Stimulated activated CD8-positive, alpha-beta memory T cell treated with anti-CD3 and anti-CD28 coated beads, Interleukin-12 subunit alpha, Interleukin-12 subunit beta, amount 100 ng/mL, for 24 hours (primary cell): ENCODE measurements around the gene CELSR1.

Source experiments
- DNase-seq: peaks from one replicate; pipeline ENCODE4 v3.0.0-alpha.2; 2020; ENCODE audit errors: extremely low read depth

The CELSR1 gene

DNA sequence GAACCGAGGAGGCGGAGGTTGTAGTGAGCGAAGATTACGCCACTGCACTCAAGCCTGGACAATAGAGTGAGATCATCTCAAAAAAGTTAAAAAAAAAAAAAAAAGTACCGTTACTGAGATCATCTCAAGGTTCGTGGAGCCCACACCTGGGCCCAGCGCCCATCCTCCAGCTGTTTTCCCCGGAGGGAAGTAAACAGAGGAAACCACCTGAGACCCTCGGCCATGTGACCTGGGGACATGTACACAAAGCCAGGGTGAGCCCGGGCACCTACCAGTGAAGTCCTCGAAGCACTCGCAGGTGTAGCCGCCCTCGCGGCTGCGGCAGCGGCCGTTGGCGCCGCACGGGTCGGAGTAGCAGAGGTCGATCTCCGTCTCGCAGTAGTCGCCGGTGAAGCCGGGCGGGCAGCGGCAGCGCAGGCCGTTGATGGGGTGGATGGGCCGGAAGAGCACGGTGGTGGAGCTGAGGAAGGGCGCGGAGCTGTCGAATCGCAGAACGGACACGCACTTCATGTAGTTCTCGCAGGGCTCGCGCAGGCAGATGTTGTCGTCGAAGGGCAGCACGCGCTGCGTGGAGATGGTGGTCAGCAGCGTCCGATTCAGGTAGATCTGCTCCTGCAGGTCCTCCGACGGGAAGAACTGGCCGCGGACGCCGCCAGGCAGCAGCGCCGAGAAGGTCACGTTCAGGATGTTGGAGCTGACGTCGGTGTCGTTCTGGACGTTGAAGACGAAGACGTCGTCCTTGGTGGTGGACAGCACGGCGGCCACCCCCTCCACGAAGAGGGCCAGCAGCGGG lies 73.8 kb downstream of the CELSR1 start:
- no peak for DNase-seq

DNA sequence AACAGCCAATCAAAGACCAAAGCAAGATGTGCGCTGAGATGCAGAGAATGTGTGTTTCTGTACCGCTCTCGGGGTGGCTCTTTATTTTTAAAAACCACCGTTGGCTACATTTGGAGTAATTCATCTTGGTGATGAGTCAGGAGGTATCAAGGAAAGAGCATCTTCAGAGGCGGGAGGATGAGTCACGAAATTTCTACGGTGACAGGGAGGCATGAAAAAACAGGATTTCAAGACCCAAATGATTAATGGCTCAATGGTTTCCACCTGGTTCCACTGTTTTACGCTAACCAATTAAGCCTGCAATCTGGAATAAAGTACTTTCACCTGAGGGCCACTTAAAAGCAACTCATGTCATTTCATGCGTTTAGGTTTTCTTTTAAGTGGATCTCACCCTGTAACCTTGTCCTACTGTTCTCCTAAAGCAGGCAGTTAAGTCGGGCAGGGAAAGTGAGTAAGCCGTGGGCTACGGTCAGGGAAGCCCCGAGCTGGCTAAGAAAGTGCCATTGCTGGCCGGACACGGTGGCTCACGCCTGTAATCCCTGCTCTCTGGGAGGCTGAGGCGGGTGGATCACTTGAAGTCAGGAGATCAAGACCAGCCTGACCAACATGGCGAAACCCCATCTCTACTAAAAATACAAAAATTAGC lies 74.6 kb downstream of the CELSR1 start:
- DNase-seq, result no peak

DNA sequence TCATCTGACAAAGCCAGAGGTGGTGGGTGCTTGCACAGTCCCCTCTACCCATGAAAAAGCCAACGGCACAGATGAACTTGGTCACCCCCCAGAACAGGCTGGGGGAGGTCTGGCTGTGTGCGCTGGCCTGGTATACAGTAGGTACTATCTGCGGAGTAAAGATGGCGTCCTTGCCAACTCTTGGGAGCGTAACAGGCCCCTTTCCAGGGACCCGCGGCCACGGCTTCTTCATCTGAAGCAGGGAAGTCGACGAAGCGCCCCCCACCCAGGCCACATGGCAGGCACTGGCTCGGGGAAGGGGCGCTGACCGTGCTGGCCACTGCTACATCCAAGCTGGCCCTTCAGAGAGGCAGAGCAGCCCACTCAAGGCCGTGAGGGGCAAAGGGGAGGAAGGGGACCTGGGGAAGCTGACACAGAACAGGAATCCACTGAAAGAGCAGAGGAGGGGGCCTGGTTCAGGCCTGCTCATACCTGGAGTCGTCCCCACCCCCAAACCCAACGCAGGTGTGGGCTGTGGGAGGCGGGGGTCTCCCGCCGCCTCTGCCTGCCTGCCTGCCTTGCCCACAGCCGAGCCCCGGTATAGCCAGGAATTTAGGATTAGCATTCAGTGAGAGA lies 75.7 kb downstream of the CELSR1 start:
- DNase-seq, result no peak

DNA sequence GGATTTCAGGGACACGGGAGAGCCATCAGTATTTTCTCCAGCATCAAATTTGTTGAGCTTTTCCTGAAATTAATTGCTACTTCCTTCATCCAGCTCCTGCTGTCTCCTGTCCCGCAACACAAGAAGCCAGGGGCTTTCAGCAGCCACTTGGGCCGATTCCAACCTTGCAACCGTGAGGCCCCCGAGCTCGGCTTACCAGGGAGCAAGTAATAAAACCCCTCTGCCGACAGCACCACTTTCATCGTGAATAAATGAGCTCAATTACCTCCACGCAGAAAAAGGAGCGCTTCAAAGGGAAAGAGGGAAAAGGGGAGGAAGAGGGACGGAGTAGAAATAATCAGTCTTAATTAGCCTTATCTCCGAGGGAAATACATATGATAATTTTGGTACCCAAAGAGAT lies 76.6 kb downstream of the CELSR1 start:
- DNase-seq, result no peak

DNA sequence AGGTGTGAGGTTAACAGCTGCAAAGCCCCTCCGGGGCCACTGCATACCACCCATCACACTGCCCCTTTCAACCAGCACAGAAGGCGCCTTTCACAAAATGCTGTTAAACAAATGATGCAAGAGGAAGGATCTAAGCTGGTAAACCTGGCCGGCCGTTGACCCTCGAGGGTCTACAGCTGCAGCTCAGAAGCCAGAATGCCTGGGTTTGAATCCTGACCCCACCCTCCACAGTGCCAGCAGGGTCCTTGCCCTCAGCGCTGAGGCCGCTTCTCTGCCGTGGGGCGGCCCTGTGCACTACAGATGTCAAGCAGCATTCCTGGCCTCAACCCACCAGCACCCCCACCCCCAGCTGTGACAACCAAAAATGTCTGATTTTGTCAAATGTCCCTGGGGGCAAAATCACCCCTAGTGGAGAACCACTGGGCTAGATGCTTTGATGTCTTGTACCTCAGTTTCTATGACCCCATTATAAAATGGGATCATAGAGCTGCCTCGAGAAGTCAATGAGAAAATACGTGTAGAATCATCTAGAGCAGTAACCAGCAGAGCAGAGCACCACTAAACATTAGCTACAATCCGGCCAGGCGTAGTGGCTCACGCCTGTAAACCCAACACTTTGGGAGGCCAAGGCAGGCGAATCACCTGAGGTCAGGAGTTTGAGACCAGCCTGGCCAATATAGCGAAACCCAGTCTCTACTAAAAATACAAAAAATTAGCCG lies 77.9 kb downstream of the CELSR1 start:
- DNase-seq, result no peak

DNA sequence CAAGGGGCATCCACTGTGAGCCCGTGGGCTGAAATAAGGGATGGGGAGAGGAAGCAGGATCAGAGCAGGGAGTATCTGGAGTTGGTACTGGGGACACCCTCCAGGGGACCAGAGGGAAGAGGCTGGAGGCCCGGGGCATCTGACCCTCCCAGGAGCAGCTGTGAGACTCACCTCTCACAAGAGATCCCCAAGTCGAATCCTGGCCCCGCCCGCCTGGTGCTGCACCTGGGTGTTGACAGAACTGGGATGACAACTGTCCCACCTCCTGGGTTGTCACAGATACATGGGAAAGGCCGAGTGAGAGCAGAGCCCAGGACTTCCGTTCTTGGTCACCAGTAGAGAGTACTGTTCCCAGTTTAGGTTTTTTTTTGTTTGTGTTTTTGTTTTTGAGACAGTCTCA lies 78.9 kb downstream of the CELSR1 start:
- DNase-seq, result no peak

DNA sequence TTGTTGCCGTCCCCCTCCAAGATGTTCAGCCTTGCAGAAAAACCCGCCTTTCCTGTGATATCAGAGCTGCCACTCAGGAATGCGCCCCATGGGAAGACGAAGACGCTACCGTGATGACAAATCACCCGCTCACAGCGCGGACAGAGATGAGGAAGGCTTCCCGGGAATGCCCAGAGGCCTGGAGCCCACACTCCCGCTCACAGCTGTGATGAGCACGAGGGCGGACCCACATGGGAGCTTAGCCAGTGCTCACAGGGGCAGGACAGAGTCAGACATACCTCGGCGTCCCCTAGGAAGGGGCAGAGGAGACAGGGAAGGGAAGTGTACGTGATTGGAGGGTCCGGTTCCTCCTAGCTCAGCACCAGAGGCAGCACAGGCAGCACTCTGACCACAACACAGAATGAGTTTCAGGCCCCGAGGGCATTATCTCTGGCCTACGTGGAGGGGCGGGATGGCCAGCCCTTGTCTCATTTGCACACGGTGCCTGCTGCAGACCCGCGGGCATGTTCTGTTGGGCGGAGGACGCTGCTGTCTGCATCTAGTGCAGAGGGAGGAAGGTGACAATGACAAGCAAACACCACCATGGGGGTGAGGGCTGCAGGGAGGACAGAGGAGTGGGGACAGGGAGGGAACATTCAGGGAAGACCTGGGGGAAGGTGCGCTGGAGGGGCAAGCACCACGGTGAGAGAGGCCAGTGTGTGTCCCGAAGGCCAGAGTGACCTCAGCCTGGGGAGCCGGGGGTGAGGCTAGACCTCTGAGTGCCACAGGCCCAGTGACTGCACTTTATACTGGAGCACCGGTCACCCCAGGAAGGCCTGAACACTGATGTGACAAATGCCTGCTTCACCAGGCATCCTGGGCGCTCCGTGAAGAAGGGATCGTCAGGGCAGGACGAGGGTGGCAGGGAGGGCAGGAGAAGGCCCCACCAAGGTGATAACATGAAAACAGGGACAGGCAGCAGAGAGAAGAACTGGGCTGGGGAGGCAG lies 79.6 kb downstream of the CELSR1 start:
- DNase-seq, result no peak

DNA sequence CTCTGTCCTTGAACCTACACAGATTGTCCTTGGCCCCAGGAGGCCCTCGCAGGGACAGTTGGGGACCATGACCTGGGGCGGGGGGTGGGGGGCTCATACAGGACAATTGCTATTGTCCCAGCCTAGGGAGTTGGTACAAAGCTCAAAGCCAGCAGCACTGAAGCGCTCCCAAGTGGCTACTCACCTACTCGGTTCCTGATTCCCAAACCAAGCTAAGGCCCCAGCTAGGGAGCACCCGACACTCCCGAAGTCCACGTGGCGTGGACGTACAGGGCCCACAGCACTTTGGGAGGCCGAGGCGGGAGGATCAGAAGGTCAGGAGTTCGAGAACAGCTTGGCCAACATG lies 80.6 kb downstream of the CELSR1 start:
- no peak for DNase-seq

DNA sequence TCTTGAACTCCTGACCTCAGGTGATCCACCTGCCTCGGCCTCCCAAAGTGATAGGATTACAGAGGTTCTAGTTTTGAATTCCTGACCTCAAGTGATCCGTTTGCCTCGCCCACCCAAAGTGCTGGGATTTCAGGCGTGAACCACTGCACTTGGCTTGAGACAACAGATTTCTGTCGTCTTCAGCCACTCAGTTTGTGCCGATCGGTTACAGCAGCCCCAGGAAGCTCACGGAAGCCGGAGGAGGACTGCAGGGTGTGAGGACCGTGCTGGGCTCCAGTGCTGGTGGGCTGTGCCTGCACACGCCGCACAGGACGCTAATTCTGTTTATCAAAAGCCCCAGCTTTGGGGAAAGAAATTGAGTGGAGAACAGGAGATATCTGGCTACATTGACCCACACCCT lies 82.0 kb downstream of the CELSR1 start:
- no peak for DNase-seq

DNA sequence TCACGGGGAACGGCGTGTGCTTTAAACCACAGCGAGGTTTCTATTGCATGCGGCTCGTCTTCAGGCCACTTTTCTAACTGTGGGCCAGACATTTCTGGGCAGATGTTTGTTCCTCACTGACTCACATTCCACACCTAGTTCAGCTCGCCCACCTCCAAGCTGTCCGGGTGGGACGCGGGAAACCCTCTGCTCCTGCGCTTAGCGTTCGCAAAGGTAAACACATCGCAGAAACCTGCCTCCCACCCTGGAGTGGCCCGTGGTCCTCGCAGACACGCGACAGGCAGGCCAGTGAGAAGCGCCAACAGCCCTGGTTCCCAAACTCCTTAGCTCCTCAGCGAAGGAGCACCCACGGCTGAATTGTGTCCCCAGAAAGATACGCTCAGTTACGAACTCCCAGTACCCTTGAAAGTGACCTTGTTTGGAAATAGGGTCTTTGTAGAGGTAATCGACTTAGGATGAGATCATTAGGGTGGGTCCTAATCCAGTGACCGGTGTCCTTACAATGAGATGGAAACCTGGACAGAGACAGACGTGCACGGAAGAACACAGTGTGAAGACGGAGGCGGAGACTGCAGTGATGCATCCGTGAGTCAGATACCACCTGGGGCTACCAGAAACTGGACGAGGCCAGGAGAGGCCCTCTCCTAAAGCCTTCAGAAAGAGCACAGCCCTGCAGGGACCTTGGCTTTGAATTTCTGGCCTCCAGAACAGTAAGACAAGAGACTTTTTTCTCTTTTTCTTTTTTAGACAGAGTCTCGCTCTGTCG lies 82.7 kb downstream of the CELSR1 start:
- DNase-seq, result no peak

DNA sequence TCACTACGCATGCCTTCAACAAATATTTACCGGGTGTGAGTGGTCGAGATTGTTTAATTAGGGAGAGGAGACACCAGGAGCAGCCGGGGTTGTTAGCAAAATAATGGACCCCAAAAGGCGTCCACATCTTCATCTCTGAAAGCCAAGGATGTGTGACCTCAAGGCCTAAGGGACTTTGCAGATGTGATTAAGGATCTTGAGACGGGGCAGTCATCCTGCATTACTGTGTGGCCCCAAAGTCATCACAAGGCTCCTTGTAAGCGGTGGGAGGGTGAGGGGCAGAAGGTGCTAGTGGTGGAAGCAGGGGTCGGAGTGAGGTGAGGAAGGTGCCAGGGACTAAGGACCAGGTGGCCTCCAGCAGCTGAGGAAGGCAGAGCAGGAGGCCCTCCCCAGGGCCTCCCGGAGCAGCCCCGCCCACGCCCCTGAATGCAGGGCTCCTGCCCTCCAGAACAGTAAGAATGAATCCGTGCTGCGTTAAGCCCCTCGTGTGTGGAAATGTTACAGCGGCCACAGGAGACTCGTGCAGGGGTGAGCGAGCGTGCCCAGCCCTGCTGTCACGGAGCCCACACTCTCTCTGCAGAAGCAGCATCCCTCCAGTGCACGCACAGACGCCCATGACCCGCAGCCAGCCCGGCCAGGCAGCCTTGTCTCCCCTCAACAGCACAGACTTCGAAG lies 83.5 kb downstream of the CELSR1 start:
- no peak for DNase-seq

DNA sequence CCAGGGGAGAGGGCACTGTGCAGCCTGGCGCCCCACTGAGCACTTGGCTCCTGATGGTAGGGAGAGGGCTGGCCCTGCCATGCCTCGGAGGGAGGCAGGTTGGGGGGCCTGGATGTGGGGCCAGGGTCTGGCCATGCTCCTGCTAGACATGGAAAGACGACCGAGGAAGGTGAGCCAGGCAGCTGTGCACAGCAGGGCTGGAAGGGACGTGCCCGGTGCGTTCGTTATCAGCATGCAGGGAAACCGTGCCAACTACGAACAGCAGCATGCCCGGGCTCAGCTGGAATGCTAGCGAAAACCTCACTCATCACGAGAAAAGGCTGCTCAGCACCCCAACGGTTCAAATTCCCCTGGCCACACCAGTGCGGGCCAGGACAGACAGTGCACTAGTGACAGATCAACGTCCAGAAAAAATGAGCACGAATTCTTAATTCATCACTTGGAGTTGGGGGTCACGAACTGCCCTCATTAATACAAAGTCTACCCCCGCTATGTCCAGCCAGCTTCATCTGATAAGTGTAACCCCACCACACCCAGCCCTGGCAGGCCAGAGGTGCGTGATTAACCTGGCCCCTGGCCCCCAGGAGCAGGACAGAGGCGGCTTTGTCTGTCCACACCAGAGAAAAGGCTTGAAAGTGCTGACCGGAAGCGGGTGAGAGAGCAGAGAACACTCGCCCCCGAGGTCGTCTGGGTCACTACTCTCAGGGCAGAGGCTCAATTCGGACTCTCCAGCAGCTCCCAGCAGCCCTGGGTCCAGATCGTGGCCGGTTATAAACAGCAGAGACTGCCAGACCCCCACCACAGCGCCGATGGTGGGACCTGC lies 84.2 kb downstream of the CELSR1 start:
- no peak for DNase-seq

DNA sequence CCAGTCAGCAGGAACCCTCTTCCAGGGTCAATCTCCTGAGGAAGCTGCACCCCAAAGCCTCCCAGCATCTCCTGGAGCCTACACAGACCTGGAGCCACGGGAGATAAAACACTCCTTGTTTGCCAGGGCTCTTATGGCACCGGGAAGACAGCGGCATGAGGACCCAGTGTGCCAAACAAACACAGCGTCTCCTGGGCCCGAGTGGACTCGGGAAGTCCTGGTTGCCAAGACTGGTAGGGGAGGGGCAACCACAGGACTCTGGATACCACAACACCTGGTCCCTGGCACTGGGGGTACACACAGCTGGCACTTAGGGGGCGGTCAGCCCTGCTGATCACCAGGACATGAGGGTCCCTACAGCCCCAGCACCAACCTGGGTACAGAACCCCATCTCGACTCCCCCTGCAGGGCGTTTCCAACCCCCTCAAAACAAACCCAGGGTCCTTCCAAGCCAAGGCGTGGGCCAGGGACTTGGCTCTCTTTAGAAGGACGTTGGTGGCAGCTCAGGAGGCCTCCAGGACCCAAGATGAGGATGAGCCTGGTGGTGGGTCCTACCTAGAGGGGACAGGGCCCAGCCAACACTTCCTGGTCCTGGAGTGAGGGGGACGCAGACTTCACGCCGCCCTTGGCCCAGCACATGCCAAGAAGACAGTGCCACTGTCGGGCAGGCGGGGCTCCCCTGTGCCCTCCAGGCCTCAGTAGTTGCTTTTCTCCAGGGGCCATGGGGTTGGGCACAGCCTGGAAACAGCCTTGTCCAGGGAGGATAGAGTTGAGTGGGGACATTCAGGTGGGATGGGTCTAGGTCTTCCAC lies 85.0 kb downstream of the CELSR1 start:
- no peak for DNase-seq

DNA sequence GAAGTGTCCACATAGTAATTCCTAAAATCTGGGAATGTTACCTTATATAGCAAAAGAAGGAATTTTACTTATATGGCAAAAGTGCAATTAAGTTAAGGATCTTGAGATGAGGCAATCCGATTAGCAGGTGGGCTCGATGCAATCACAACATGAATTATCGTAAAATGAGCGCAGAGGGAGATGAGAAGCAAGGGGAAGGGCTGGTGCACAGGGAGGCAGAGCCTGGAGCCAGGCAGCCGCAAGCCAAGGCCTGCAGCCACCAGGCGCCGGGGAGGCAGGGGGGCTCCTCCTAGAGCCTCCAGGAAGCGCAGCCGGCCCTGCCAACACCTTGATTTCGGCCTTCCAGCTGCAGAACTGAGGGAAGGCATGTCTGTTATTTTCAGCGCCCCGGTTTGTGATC lies 85.7 kb downstream of the CELSR1 start:
- DNase-seq, result no peak

DNA sequence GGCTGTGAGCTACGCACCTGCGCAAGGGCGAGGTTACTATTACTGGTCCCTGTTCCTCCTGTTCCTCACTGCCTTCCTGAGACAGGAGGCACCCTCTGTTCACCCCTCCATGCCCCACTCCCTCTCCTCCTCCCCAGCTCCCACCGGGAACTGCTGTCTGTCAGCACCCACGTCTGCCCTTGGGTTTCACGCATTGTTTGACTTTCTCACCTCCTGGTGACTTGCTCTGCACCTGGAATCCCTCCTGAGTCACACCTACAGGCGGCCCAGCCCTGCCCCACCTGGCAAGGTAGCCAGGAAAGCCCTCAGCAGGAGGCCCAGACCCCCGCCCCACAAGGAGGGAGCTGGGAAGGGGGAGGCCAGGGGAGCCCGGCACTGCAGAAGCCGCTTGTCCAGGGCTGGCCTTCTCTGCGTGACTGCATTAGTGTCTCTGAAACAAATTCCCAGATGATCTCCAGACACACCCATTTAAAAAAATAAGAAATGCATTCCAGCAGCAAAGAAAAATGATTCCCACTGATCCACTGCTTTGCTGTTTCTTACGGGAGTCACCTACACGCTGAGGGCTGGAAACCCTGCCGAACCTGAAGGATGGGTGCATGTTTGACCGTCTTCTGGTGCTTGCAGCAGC lies 86.4 kb downstream of the CELSR1 start:
- DNase-seq, result no peak

DNA sequence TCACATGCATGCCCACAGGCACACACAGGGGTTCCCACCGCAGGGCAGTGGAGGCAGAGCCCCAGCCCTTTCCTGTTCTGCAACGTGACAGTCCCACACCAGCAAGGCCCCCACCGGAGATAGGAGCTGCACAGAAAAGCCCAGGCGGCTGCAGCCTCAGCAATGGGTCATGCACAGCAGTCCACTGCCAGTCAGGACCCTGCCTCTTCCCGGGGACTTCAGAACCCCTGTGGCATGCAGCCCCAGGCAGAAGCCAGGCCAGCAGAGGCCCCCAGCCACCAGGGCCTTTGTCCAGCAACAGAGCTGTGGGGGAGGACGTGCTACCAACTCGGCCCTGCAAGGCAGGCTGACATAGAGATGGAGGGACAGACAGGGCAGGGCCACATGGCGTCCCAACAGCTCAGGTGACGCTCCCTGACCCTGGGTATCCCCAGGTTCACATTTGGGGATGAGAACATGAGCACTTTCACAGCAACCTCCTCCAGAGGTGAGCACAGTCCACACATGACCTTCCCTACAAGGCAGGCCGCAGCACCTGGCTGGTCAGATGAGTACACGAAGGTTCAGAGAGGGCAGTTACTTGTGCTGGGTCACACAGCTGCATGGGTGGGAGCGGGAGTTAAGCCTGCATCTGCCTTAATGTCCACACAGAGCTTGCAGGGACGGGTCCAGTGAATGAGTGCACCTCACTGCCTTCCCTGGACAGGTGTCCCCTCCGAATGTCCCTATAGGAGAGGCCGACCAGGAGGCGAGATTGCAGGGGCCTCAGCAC lies 87.3 kb downstream of the CELSR1 start:
- no peak for DNase-seq

DNA sequence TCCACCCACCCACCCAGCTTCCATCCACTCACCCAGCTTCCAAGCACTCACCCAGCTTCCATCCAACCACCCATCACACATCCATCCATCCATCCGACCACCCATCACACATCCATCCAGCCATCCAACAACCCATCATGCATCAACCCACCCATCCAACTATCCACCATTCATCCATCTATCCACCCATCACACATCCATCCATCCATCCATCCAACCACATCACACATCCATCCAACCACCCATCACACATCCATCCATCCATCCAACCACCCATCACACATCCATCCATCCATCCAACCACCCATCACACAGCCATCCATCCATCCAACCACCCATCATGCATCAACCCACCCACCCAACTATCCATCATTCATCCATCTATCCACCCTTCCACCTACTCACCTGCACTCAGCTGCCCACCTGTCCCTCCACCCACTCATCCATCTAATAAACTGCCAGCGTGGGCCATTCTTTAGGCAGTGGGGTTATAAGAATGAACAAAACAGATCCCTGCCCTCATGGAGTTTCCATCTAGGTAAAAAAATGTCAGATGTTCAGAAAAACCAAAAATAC lies 88.2 kb downstream of the CELSR1 start:
- no peak for DNase-seq
